HepG2 (cell line): ENCODE results near the gene ECM1. TPM values are rescaled to one million over a fixed set of nuclear protein-coding genes. Genes with fewer than 3 reads are reported as not detected.

Experiments used
- FIP1L1 ChIP-seq: fragments of 200-400 bp; formaldehyde crosslinking; IDR thresholded peaks from 2 replicates; pipeline ENCODE4 v1.6.1; 2018; ENCODE audit warnings: low read depth, mild to moderate bottlenecking, low read length, moderate library complexity, borderline replicate concordance; ENCODE audit not compliant: insufficient read depth
- HBP1 ChIP-seq: IDR thresholded peaks from 2 replicates; pipeline ENCODE4 v1.6.1; 2016; ENCODE audit warnings: low read depth, control low read depth
- IRF9 ChIP-seq: sonication (generic); formaldehyde crosslinking; IDR thresholded peaks from 2 replicates; pipeline ENCODE4 v1.8.0; 2022; ENCODE audit warnings: missing genetic modification reagents, mild to moderate bottlenecking, borderline replicate concordance
- JUNB ChIP-seq: sonication (generic); formaldehyde crosslinking; IDR thresholded peaks from 2 replicates; pipeline ENCODE4 v1.8.0; 2022; ENCODE audit warnings: missing genetic modification reagents, mild to moderate bottlenecking, borderline replicate concordance
- MAF1 ChIP-seq: sonication (generic); formaldehyde crosslinking; IDR thresholded peaks from 2 replicates; pipeline ENCODE4 v1.5.0; 2020; ENCODE audit warnings: missing genetic modification reagents, borderline replicate concordance
- MEF2D ChIP-seq: sonication (generic); formaldehyde crosslinking; IDR thresholded peaks from 2 replicates; pipeline ENCODE4 v1.5.1; 2020; ENCODE audit warnings: mild to moderate bottlenecking, missing genetic modification reagents
- MNT ChIP-seq: fragments of 450-650 bp; IDR thresholded peaks from 2 replicates; pipeline ENCODE4 v1.6.1; 2016
- PRDM10 ChIP-seq: sonication (generic); formaldehyde crosslinking; IDR thresholded peaks from 2 replicates; pipeline ENCODE4 v1.4.0; 2020; ENCODE audit warnings: low read depth, missing genetic modification reagents
- PRDM15 ChIP-seq: sonication (generic); formaldehyde crosslinking; IDR thresholded peaks from 2 replicates; pipeline ENCODE4 v1.4.0; 2020; ENCODE audit warnings: missing genetic modification reagents
- TCF7 ChIP-seq: sonication (generic); IDR thresholded peaks from 2 replicates; pipeline ENCODE4 v1.6.1; 2016; ENCODE audit warnings: antibody characterized with exemption, low read depth
- TCF7L2 ChIP-seq: IDR thresholded peaks from 2 replicates; pipeline ENCODE4 v1.6.1; 2011; ENCODE audit warnings: mild to moderate bottlenecking, low read depth, low read length, moderate library complexity
- UBTF ChIP-seq: sonication (generic); formaldehyde crosslinking; IDR thresholded peaks from 2 replicates; pipeline ENCODE4 v1.4.0; 2020; ENCODE audit warnings: mild to moderate bottlenecking, missing genetic modification reagents
- ZNF441 ChIP-seq: sonication (generic); formaldehyde crosslinking; IDR thresholded peaks from 2 replicates; pipeline ENCODE4 v1.7.0; 2021; ENCODE audit warnings: missing genetic modification reagents, borderline replicate concordance
- ZNF607 ChIP-seq: sonication (generic); formaldehyde crosslinking; IDR thresholded peaks from 2 replicates; pipeline ENCODE4 v1.5.1; 2020; ENCODE audit warnings: missing genetic modification reagents, mild to moderate bottlenecking, borderline replicate concordance
- ZNF850 ChIP-seq: sonication (generic); formaldehyde crosslinking; conservative IDR thresholded peaks from 2 replicates; pipeline ENCODE4 v1.9.0; 2021; ENCODE audit warnings: mild to moderate bottlenecking, missing genetic modification reagents
- polyA plus RNA-seq, 8 experiments: library from polyadenylated mRNA; depleted of rRNA in 3 of 8; stranded (reverse) in 7 of 8; unstranded in 1 of 8; fragments of >200 nt; fragmentation: Illumina TruSeq in 4 of 8; extraction: Trizol in 4 of 8; gene quantifications; 2 replicates each; pipeline versions ENCODE4 v1.2.1 to v1.2.3, GENCODE V29; 2011 to 2016; ENCODE audit warnings: low read depth in 4 of 8, missing spikeins in 1 of 8, mixed read lengths in 1 of 8; ENCODE audit not compliant: insufficient read depth in 1 of 8
- total RNA-seq, 5 experiments: library from RNA; depleted of rRNA; stranded (reverse); fragments of >200 nt; fragmentation: Illumina TruSeq; extraction: Trizol; gene quantifications; 2 replicates each; pipeline ENCODE4 v1.2.3, GENCODE V29; 2016; ENCODE audit warnings: low read depth in 1 of 5

ECM1 gene
- total and polyA plus RNA-seq, 2 of the 13 experiments (the other 11 are each of a cell fraction or from before 2014, with no cell fraction given): 0.42 to 1.0 TPM

GRCh38 chr1:150514913-150515327 lies 7.0 kb downstream of the ECM1 start (continued):
- TF ChIP-seq PRDM15 (CRISPR knock-in tag): 0 out of 2 replicates have a peak, but pooled peaks have one; percentile 51
- TF ChIP-seq JUNB (CRISPR knock-in tag): no peak
- peak; percentile 51; the same call in 1 of the 2 replicates for TF ChIP-seq HBP1 (CRISPR knock-in tag)
- no peak for TF ChIP-seq MNT
- no peak for TF ChIP-seq MEF2D
- no peak for TF ChIP-seq FIP1L1
- no peak for TF ChIP-seq MAF1 (CRISPR knock-in tag)
- 0 out of 2 replicates have a peak, but pooled peaks have one; percentile 2 for TF ChIP-seq PRDM10
- TF ChIP-seq TCF7: no peak
- no peak for TF ChIP-seq IRF9 (CRISPR knock-in tag)
- TF ChIP-seq UBTF (CRISPR knock-in tag): no peak
- 0 out of 2 replicates have a peak, but pooled peaks have one; percentile 13 for TF ChIP-seq ZNF441 (CRISPR knock-in tag)
- TF ChIP-seq ZNF850: 0 out of 2 replicates have a peak, but pooled peaks have one; percentile 27
- TF ChIP-seq ZNF607: no peak
- TF ChIP-seq TCF7L2: no peak
